Measurements from ENCODE around the gene NMUR2.

- TF ChIP-seq CTCF (IDR thresholded peaks at IDR 0.05; ENCODE audit: insufficient read depth, low read depth, low read length) (no peak), EZH2 (IDR thresholded peaks at IDR 0.05; ENCODE audit: insufficient read depth, low read length) (no peak)
Observed at GRCh38 chr5:152358861-152359568, 46.1 kb downstream of the NMUR2 start.
